Measurements from ENCODE around the gene THSD7B. TPM values are rescaled to one million over a fixed set of nuclear protein-coding genes. Genes with fewer than 3 reads are reported as not detected.

The THSD7B gene
- total and polyA plus RNA-seq, 2 of the 8 experiments (the other 6 are each of a cell fraction or from before 2014, with no cell fraction given), result 0.60 to 2.9 TPM

GRCh38 chr2:137056704-137057103 lies 291.4 kb downstream of the THSD7B start:
- FAIRE-seq, result no peak

More at GRCh38 chr2:137056704-137057103, 291.4 kb downstream of the THSD7B start:
- no peak overlapping the region for H3K4ac ChIP-seq (replicated peaks; ENCODE audit: insufficient read length, low read depth, low read length)
- H2AFZ ChIP-seq (ENCODE audit: low read length), result peak overlapping the region; percentile 42; the same call in 1 of the 2 replicates
- no peak overlapping the region for H3K18ac ChIP-seq (ENCODE audit: extremely low read depth, low read length)
- H3K4me3 ChIP-seq (ENCODE audit: extremely low read depth in 1 of 4, insufficient read depth in 2 of 4, low read depth in 3 of 4, low read length in 4 of 4), result no peak overlapping the region
- 96% methylated on average over 8 of the region's 8 CpGs; no CpG with 5 or more reads in 1 of the 2 experiments for WGBS, 2 experiments (ENCODE audit: extremely low coverage in 1 of 2, insufficient coverage in 1 of 2, insufficient read length in 1 of 2, insufficient replicate concordance in 2 of 2, low coverage in 1 of 2, low lambda C conversion rate in 2 of 2, missing lambda C conversion rate in 1 of 2)
- no peak overlapping the region; the same call in 1 of the 2 replicates for H2AK5ac ChIP-seq (ENCODE audit: low read depth, low read length)
- H3K14ac ChIP-seq (ENCODE audit: insufficient read length), result no peak overlapping the region
- H4K91ac ChIP-seq (replicated peaks; ENCODE audit: insufficient read length, low read length), result peak overlapping the region; percentile 26
- H3K23ac ChIP-seq (ENCODE audit: insufficient read length), result no peak overlapping the region
- no peaks in the 10 kb centered on the region for H3K79me2 ChIP-seq (ENCODE audit: control insufficient read depth in 1 of 2, insufficient read depth in 2 of 2, low read length in 2 of 2)
- no peaks in the 10 kb centered on the region for H3K79me1 ChIP-seq (ENCODE audit: low read depth, low read length)
- no peaks in the 10 kb centered on the region for H3K27me3 ChIP-seq (replicated peaks in 1 of 4; ENCODE audit: control insufficient read depth in 3 of 4, extremely low read depth in 1 of 4, insufficient read depth in 3 of 4, low read length in 3 of 4)
- no peak overlapping the region for H2BK12ac ChIP-seq (ENCODE audit: low read depth, low read length)
- H3K56ac ChIP-seq (replicated peaks; ENCODE audit: insufficient read length, low read depth, low read length), result no peak overlapping the region
- CTCF ChIA-PET (ENCODE audit: partially characterized antibody), result interaction anchor here (1.1 to 1.7 kb wide), 4 partner anchors 9 to 23 kb away, joined by 3 to 4 read pairs (median 3); no protein-coding TSS in a partner anchor
- no peaks in the 10 kb centered on the region for H3K9me3 ChIP-seq (ENCODE audit: insufficient read depth in 2 of 2, low read depth in 1 of 2, low read length in 1 of 2)
- no peaks in the 10 kb centered on the region for H3K23me2 ChIP-seq (ENCODE audit: low read depth, low read length)
- H3K36me3 ChIP-seq (ENCODE audit: control insufficient read depth in 2 of 4, insufficient read depth in 4 of 4, low read length in 3 of 4), result no peaks in the 10 kb centered on the region
- H2BK15ac ChIP-seq (ENCODE audit: low read length), result no peak overlapping the region
- H3K9ac ChIP-seq (replicated peaks in 1 of 4; ENCODE audit: extremely low read depth in 1 of 4, low read depth in 3 of 4, low read length in 3 of 4), result no peak overlapping the region
- no peaks in the 10 kb centered on the region; a peak in 1 of 7 replicates for H3K4me1 ChIP-seq (replicated peaks in 1 of 4; ENCODE audit: control insufficient read depth in 3 of 4, insufficient read depth in 4 of 4, low read length in 3 of 4)
- H4K8ac ChIP-seq (ENCODE audit: extremely low read depth, insufficient read depth, low read length), result no peak overlapping the region
- no peaks in the 10 kb centered on the region for H4K20me1 ChIP-seq (replicated peaks in 1 of 2; ENCODE audit: control insufficient read depth in 1 of 2, insufficient read depth in 2 of 2, low read length in 2 of 2)
- H2BK20ac ChIP-seq (ENCODE audit: low read length), result no peak overlapping the region
- POLR2A ChIA-PET (ENCODE audit: partially characterized antibody), result no interaction called here
- no peak for DNase-seq (ENCODE audit: low read depth in 1 of 2, low spot score in 2 of 2)
- H3K27ac ChIP-seq (ENCODE audit: low read depth, low read length), result no peak overlapping the region
- no peak overlapping the region for H2BK120ac ChIP-seq (replicated peaks; ENCODE audit: low read depth, low read length)
- H3K4me2 ChIP-seq (ENCODE audit: insufficient read depth in 1 of 2, low read depth in 2 of 2, low read length in 2 of 2), result no peak overlapping the region
- H4K5ac ChIP-seq (ENCODE audit: insufficient read length, low read depth, low read length), result no peak overlapping the region
- TF ChIP-seq CTCF (IDR thresholded peaks at IDR 0.05; ENCODE audit: control extremely low read depth in 1 of 3, insufficient read depth in 1 of 3, low read depth in 1 of 3, low read length in 3 of 3), result peak; percentile 18 to 22 (median 18); a peak in 3 of 4 replicates
- no peak for TF ChIP-seq CTBP2 (IDR thresholded peaks at IDR 0.05; ENCODE audit: borderline replicate concordance, insufficient read depth, insufficient read length, low read length)
- TF ChIP-seq SIN3A (conservative IDR thresholded peaks at IDR 0.05 in 1 of 2, IDR thresholded peaks at IDR 0.05 in 1 of 2; ENCODE audit: low read depth in 1 of 2, low read length in 2 of 2), result no peak
- no peak for TF ChIP-seq SAP30 (IDR thresholded peaks at IDR 0.05; ENCODE audit: insufficient read depth, insufficient replicate concordance, low read length)
- TF ChIP-seq EGR1 (IDR thresholded peaks at IDR 0.05; ENCODE audit: borderline replicate concordance, low read depth, low read length), result no peak
- TF ChIP-seq RAD21 (IDR thresholded peaks at IDR 0.05 in 1 of 2, conservative IDR thresholded peaks at IDR 0.05 in 1 of 2; ENCODE audit: low read depth in 2 of 2, low read length in 2 of 2), result peak; percentile 35 to 45
- H2BK5ac ChIP-seq (ENCODE audit: low read depth, low read length), result no peak overlapping the region
